ENCODE data around the gene ERC1.

Gene ERC1

GRCh38 chr12:1108276-1108675 lies 117.3 kb downstream of the ERC1 start:
- DNase-seq (ENCODE audit: low read depth): peak; percentile 19
- TF ChIP-seq MYC (IDR thresholded peaks at IDR 0.05; ENCODE audit: low read depth, low read length) (no peak), CTCF (IDR thresholded peaks at IDR 0.05; ENCODE audit: low read depth, low read length) (no peak), POLR2A (IDR thresholded peaks at IDR 0.05; ENCODE audit: extremely low read depth, insufficient read length) (no peak), MAX (IDR thresholded peaks at IDR 0.05; ENCODE audit: low read depth, low read length) (no peak)
- no peak overlapping the region for H3K4me3 ChIP-seq (ENCODE audit: low read depth, low read length)

GRCh38 chr12:1115484-1116231 lies 124.6 kb downstream of the ERC1 start:
- DNase-seq (ENCODE audit: low read depth): no peak
- H3K4me3 ChIP-seq (ENCODE audit: low read depth, low read length): no peak overlapping the region
- TF ChIP-seq CTCF (IDR thresholded peaks at IDR 0.05; ENCODE audit: low read depth, low read length) (no peak), POLR2A (IDR thresholded peaks at IDR 0.05; ENCODE audit: extremely low read depth, insufficient read length) (no peak), MAX (IDR thresholded peaks at IDR 0.05; ENCODE audit: low read depth, low read length) (no peak), MYC (IDR thresholded peaks at IDR 0.05; ENCODE audit: low read depth, low read length) (no peak)

GRCh38 chr12:1117371-1117770 lies 126.3 kb downstream of the ERC1 start:
- TF ChIP-seq MYC (IDR thresholded peaks at IDR 0.05; ENCODE audit: low read depth, low read length) (no peak), MAX (IDR thresholded peaks at IDR 0.05; ENCODE audit: low read depth, low read length) (no peak), POLR2A (IDR thresholded peaks at IDR 0.05; ENCODE audit: extremely low read depth, insufficient read length) (no peak), CTCF (IDR thresholded peaks at IDR 0.05; ENCODE audit: low read depth, low read length) (no peak)
- DNase-seq (ENCODE audit: low read depth): no peak
- H3K4me3 ChIP-seq (ENCODE audit: low read depth, low read length): no peak overlapping the region

- TF ChIP-seq MAX (IDR thresholded peaks at IDR 0.05; ENCODE audit: low read depth, low read length): peak; percentile 34; the same call in 1 of the 2 replicates
- TF ChIP-seq POLR2A (IDR thresholded peaks at IDR 0.05; ENCODE audit: extremely low read depth, insufficient read length): no peak
- TF ChIP-seq CTCF (IDR thresholded peaks at IDR 0.05; ENCODE audit: low read depth, low read length): peak; percentile 77
- H3K4me3 ChIP-seq (ENCODE audit: low read depth, low read length): no peak overlapping the region
- peak; percentile 80 for DNase-seq (ENCODE audit: low read depth)
Measured at GRCh38 chr12:1117970-1118563, 127.0 kb downstream of the ERC1 start.

- peak; percentile 90 for DNase-seq (ENCODE audit: low read depth)
- H3K4me3 ChIP-seq (ENCODE audit: low read depth, low read length): no peak overlapping the region
Measured at GRCh38 chr12:1122786-1123185, 131.8 kb downstream of the ERC1 start.

More at GRCh38 chr12:1122786-1123185, 131.8 kb downstream of the ERC1 start:
- TF ChIP-seq MYC (IDR thresholded peaks at IDR 0.05; ENCODE audit: low read depth, low read length) (peak; percentile 40; the same call in 1 of the 2 replicates), POLR2A (IDR thresholded peaks at IDR 0.05; ENCODE audit: extremely low read depth, insufficient read length) (no peak), CTCF (IDR thresholded peaks at IDR 0.05; ENCODE audit: low read depth, low read length) (no peak), MAX (IDR thresholded peaks at IDR 0.05; ENCODE audit: low read depth, low read length) (no peak)

All from NB4 (cell line).